Fibroblast of lung (primary cell): ENCODE data around the gene WWP2. TPM values are rescaled to one million over a fixed set of nuclear protein-coding genes. Genes with fewer than 3 reads are reported as not detected.
A peak's percentile ranks its signal among the peaks of the same experiment; 100 is the strongest.

Experiments used
- DNase-seq, 2 donors: peaks; one replicate each; pipeline versions ENCODE4 v3.0.0 to v3.0.0-alpha.2; 2010; ENCODE audit warnings: low read depth in 2 of 2
- H2AFZ ChIP-seq: 2 replicates; pipeline ENCODE4 v1.5.1; 2012; ENCODE audit warnings: low read length, control low read depth, inconsistent platforms
- H3K27ac ChIP-seq: 2 replicates; pipeline ENCODE4 v1.5.1; 2011; ENCODE audit warnings: low read length, control low read depth; ENCODE audit not compliant: insufficient read depth
- H3K27me3 ChIP-seq: 2 replicates; pipeline ENCODE4 v1.5.1; 2011; ENCODE audit warnings: mild to moderate bottlenecking, low read length; ENCODE audit not compliant: control insufficient read depth, insufficient read depth
- H3K36me3 ChIP-seq: 2 replicates; pipeline ENCODE4 v1.5.1; 2011; ENCODE audit warnings: low read length; ENCODE audit not compliant: control insufficient read depth, insufficient read depth
- H3K4me1 ChIP-seq: 2 replicates; pipeline ENCODE4 v1.5.1; 2011; ENCODE audit warnings: low read length; ENCODE audit not compliant: control insufficient read depth, insufficient read depth; ENCODE audit errors: extremely low read depth
- H3K4me2 ChIP-seq: 2 replicates; pipeline ENCODE4 v1.5.1; 2011; ENCODE audit warnings: low read length, control low read depth; ENCODE audit not compliant: insufficient read depth; ENCODE audit errors: extremely low read depth
- H3K4me3 ChIP-seq, 4 experiments: fragments of 200-600 bp in 1 of 4; sonication (generic) in 1 of 4; replicated peaks in 1 of 4; 2 replicates each; pipeline ENCODE4 v1.5.1; 2011 to 2016; ENCODE audit warnings: low read length in 4 of 4, low read depth in 3 of 4, mild to moderate bottlenecking in 3 of 4, control low read depth in 2 of 4, inconsistent platforms in 1 of 4, mixed read lengths in 1 of 4; ENCODE audit not compliant: insufficient read depth in 1 of 4; ENCODE audit errors: control extremely low read depth in 1 of 4
- H3K79me2 ChIP-seq: 2 replicates; pipeline ENCODE4 v1.5.1; 2012; ENCODE audit warnings: mild to moderate bottlenecking, low read length, inconsistent platforms; ENCODE audit not compliant: control insufficient read depth, insufficient read depth
- H3K9ac ChIP-seq: 2 replicates; pipeline ENCODE4 v1.5.1; 2011; ENCODE audit warnings: mild to moderate bottlenecking, low read length, control low read depth; ENCODE audit not compliant: insufficient read depth
- H3K9me3 ChIP-seq: 2 replicates; pipeline ENCODE4 v1.5.1; 2012; ENCODE audit warnings: low read depth, low read length; ENCODE audit not compliant: control insufficient read depth, insufficient read depth
- H4K20me1 ChIP-seq: 2 replicates; pipeline ENCODE4 v1.5.1; 2011; ENCODE audit warnings: low read length; ENCODE audit not compliant: control insufficient read depth, insufficient read depth; ENCODE audit errors: extremely low read depth
- CTCF ChIP-seq, 2 donors: IDR thresholded peaks in 1 of 2; conservative IDR thresholded peaks in 1 of 2; 1 replicate in 1 of 2; 2 replicates in 1 of 2; pipeline ENCODE4 v1.5.1; 2011 to 2012; ENCODE audit warnings: low read length in 2 of 2, control low read depth in 1 of 2, inconsistent platforms in 1 of 2, low read depth in 1 of 2, mild to moderate bottlenecking in 1 of 2
- EZH2 ChIP-seq: IDR thresholded peaks from 2 replicates; pipeline ENCODE4 v1.5.1; 2012; ENCODE audit warnings: low read length, control low read depth, mild to moderate bottlenecking; ENCODE audit errors: missing control alignments
- polyA plus RNA-seq, 2 donors: library from polyadenylated mRNA; depleted of rRNA in 1 of 2; stranded (reverse) in 1 of 2; unstranded in 1 of 2; fragments of >200 nt; gene quantifications; 2 replicates each; pipeline ENCODE4 v1.2.1, GENCODE V29; 2011 to 2012; ENCODE audit warnings: missing spikeins in 1 of 2
- total RNA-seq: library from RNA; depleted of rRNA; stranded (reverse); fragments of >200 nt; gene quantifications from 2 replicates; pipeline ENCODE4 v1.2.1, GENCODE V29; 2014

The WWP2 gene
- total and polyA plus RNA-seq, 2 donors (not counting 1 experiment from before 2014, with no cell fraction given): 16.3 to 28.5 TPM

GRCh38 chr16:69934751-69935150, 172.6 kb downstream of the WWP2 start:
- H3K27me3 ChIP-seq: no peaks in the 10 kb centered on the region
- TF ChIP-seq EZH2: no peak
- TF ChIP-seq CTCF (conservative IDR thresholded peaks at IDR 0.05 in 1 of 2, IDR thresholded peaks at IDR 0.05 in 1 of 2; ENCODE audit: low read depth in 1 of 2, low read length in 2 of 2): no peak
- H2AFZ ChIP-seq: no peak overlapping the region
- H3K36me3 ChIP-seq: peaks cover 31% of the 10 kb centered on the region
- H4K20me1 ChIP-seq: no peaks in the 10 kb centered on the region
- no peak for DNase-seq
- H3K4me3 ChIP-seq: no peak overlapping the region
- no peak overlapping the region for H3K9ac ChIP-seq
- H3K4me2 ChIP-seq: no peak overlapping the region
- no peaks in the 10 kb centered on the region for H3K9me3 ChIP-seq
- no peak overlapping the region for H3K27ac ChIP-seq
- H3K79me2 ChIP-seq: no peaks in the 10 kb centered on the region
- no peaks in the 10 kb centered on the region for H3K4me1 ChIP-seq

GRCh38 chr16:69935278-69935711, 173.2 kb downstream of the WWP2 start:
- no peak overlapping the region for H3K27ac ChIP-seq
- DNase-seq: peak in 1 of 2 donors; percentile 78

GRCh38 chr16:69935740-69936139, 173.6 kb downstream of the WWP2 start:
- H3K9me3 ChIP-seq: no peaks in the 10 kb centered on the region
- H2AFZ ChIP-seq: no peak overlapping the region
- no peaks in the 10 kb centered on the region for H3K27me3 ChIP-seq
- H3K4me2 ChIP-seq: no peak overlapping the region
- H3K79me2 ChIP-seq: no peaks in the 10 kb centered on the region
- no peak for DNase-seq
- no peak overlapping the region for H3K9ac ChIP-seq
- no peaks in the 10 kb centered on the region for H4K20me1 ChIP-seq
- no peak overlapping the region for H3K4me3 ChIP-seq
- H3K27ac ChIP-seq: no peak overlapping the region
- no peaks in the 10 kb centered on the region for H3K4me1 ChIP-seq
- TF ChIP-seq CTCF (conservative IDR thresholded peaks at IDR 0.05 in 1 of 2, IDR thresholded peaks at IDR 0.05 in 1 of 2; ENCODE audit: low read depth in 1 of 2, low read length in 2 of 2): no peak
- TF ChIP-seq EZH2: no peak
- peaks cover 36% of the 10 kb centered on the region for H3K36me3 ChIP-seq

More at GRCh38 chr16:69935278-69935711, 173.2 kb downstream of the WWP2 start:
- no peak overlapping the region for H2AFZ ChIP-seq
- no peaks in the 10 kb centered on the region for H4K20me1 ChIP-seq
- TF ChIP-seq EZH2: no peak
- TF ChIP-seq CTCF (conservative IDR thresholded peaks at IDR 0.05 in 1 of 2, IDR thresholded peaks at IDR 0.05 in 1 of 2; ENCODE audit: low read depth in 1 of 2, low read length in 2 of 2): no peak
- no peaks in the 10 kb centered on the region for H3K79me2 ChIP-seq
- H3K27me3 ChIP-seq: no peaks in the 10 kb centered on the region
- no peaks in the 10 kb centered on the region for H3K4me1 ChIP-seq
- no peak overlapping the region for H3K9ac ChIP-seq
- H3K36me3 ChIP-seq: peaks cover 35% of the 10 kb centered on the region
- H3K4me2 ChIP-seq: no peak overlapping the region
- no peaks in the 10 kb centered on the region for H3K9me3 ChIP-seq
- H3K4me3 ChIP-seq: no peak overlapping the region
